ENCODE results near the gene CDH15. TPM values are rescaled to one million over a fixed set of nuclear protein-coding genes. Genes with fewer than 3 reads are reported as not detected.
"Not testable (repeated sequence)": the region's sequence is repeated elsewhere in the genome, so short reads cannot be mapped to it uniquely, and the experiment has no call there.

Gene CDH15
- total RNA-seq, 1 donor from 2014 or later = 0.07 TPM

DNA sequence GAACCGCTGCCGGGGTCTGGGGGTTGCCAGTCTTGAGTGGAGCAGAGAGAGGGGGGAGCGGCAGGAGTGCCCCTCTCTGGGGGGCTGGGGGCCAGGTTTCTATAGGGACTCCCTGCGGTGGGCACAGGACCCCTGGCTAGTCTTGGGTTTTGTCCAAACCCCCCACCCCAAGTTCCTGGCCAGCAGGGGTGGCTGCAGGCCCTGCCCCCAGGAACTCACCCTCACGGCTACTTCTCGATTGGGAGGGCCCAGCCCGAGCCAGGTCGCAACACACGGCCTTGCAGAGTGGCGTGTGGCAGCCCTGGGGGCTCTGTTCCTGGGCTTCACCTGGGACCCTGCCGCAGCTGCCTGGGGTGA is 601 bp downstream of the CDH15 start:
- DNase-seq (ENCODE audit: low read depth, low spot score) = no peak

DNA sequence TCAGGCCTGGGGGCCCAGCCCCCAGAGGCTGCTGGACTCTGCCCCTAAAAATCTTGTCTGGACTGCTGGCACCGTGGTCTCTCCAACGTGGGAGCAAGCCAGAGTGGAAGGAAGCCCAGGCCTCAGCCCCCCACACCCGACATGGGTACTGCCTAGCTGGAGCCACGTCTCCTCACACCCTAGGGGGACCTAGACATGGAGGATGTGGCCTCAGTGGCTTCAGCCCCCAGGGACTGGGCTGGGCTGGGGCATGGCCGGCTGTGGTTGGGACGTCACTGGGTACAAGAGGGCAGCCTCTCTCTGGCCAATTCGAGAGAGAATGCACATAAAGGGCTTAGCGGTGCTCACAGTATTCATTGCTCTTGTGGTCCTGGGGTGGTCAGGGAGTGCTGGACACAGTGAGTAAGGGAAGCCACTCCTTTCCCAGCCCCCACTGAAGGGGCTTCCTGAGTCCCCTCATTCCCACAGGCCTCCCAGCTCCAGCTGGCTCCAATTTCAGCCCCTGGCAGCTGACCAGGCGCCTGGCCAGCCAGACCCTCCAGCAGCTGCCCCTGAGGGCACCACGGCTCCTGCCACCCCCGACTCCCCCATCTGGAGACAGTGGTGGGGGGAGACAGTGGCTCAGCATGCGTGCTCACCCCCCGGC is 1.1 kb downstream of the CDH15 start:
- no peak for DNase-seq (ENCODE audit: low read depth, low spot score)

DNA sequence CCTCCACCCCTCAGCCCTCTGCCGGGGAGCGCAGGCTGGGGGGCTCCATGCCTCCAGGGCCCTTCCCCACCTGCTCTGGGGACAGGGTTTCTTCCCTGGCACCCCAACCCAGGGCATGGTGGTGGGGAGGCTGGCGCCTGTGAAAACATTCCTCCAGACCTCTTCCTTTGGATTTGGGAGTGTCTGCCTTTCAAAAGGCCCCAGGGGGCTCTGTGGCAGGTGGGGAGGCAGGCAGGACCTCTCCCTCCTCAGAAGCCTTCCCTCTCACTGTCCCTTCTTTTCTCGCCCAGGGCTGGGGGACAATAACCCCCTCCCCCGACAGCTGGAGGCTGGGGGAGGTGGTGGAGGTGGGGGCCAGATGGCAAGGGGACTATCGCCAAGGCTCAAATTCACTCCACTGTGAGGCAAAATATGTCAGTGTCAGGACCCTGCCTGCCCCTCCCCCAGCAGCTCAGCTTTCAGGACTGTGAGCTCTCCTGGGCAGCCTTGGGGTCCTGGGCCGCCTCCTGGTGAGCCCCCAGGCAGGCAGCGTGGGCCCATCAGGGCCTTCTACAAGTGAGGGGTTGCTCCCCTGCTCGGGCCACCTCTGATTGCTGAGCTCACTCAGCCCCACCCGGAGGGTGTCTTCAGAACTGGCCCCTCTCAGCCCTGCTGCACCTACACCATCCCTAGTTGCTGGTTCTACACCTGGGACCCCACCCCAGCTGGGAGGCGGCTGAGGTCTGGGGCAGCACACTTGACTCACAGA is 1.8 kb downstream of the CDH15 start:
- DNase-seq (ENCODE audit: low read depth, low spot score) = no peak

DNA sequence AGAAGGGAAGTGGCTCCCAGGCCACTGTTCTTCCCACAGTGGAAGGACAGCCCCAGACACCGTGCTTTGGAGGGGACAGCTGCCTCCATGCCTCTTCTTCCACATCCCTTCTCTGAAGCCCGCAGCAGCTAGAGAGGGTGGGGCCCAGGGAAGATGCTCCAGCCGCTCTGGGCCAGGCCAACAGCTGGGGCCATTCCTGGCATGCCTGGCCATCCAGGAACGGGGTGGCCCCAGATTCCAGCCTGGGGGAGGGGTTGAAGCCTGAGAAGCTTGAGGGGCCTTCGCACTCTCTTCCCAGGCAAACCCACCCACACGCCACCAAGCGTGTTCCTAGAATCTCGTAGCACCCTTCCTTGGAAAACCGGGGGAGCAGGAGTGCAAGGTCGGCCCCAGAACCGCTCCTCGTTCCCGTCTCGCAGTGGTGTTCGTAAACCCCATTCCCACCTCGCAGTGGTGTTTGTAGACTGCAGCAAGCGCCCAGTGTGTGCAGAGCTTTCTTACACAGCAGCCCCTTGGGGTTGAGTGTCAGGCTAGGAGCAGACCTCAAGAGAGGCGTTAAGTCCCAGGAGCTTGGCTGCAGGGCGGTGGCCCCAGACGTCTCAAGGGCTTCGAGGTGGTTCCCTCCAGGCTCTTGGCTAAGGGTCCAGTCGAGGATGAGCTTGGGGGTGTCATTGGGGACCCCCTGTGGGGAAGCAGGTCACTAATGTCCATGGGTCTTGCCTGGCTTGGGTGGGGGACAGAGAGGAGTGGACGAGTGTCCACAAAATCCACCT is 2.7 kb downstream of the CDH15 start:
- DNase-seq (ENCODE audit: low read depth, low spot score) = no peak

DNA sequence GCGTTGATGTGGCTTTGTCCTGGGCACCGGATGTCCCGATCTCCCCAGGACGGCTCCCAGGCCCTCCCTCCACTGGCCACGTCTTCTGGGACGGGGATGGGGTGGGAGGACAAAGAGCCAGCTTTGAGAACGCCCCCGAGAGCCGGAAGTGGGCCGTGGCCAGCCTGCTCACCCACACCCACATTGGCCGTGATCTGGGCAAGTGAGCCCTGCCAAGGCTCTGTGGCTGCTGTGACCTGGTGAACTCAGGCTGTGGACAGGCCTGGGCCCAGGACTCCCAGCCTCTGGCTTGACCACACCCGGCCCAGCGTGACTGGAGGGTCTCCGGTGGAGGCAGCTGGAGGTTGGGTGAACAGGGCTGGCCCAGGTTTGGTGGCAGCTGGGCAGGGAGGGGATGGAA is 3.3 kb downstream of the CDH15 start:
- DNase-seq (ENCODE audit: low read depth, low spot score) = no peak

DNA sequence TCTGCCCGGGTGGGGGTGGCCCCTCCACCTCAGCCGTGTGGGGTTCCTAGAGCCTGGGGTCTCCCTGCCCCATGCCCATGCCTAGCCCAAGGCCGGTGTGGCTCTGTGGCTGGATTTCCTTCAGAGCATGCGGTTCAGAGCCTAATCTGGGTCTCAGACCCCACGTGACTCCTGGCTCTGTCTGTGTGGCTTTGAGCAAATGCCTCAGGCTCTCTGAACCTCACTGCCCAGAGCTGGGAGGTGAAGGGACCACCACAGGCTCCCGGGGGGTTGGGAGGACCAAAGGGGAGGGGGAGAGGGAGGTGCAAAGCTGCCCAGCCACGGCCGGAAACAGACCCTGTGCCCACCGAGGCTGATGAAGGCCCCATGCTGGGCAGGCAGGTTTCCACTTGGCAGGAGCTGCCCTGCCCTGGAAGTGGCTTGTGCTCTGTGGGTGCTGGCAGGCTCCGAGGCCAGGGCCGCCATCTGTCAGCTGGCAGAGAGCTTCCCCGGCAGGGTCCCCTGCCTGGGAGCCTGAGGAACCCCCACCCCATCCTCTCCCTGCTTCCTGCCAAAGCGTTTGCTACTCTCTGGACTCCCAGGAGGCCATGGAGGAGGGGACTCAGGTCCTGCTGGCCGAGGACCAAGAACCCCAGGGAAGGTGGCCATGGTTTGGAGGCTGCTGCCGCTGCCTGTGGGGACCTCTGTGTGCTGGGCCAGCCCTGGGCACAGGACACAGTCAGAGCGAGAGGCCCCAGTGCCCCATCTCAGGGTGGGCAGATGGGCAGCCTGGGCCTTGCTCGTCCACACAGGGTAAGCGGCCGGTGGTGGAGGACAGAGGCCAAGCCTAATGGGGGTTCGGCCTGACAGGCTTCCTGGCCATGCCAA is 4.0 kb downstream of the CDH15 start:
- no peak for DNase-seq (ENCODE audit: low read depth, low spot score)

DNA sequence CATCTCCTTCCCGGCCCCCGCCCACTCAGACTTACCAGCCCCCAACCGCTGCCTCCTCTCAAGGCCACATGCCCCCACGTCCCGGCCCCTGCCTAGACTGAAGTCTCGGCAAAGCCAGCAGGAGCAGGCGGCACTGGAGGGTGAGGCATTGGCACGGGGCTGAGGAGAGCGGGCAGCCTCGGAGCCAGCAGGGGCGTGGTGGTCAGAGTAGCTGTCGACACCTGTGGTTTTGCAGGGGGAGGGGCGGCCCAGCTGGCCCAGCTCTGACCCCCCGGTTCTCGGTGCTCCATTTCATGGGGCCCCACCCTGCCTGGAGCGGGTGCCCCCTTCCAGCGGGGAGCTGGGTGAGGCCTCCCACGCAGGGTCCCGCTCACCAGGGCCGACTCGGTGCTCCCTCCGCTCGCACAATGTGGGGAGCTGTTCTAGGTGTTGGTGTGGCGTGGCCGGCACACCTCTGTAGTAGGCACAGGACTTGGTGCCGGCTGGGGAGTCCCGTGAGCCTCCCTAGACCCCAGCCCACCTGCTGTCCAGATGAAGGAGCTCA is 4.7 kb downstream of the CDH15 start:
- DNase-seq (ENCODE audit: low read depth, low spot score) = no peak

DNA sequence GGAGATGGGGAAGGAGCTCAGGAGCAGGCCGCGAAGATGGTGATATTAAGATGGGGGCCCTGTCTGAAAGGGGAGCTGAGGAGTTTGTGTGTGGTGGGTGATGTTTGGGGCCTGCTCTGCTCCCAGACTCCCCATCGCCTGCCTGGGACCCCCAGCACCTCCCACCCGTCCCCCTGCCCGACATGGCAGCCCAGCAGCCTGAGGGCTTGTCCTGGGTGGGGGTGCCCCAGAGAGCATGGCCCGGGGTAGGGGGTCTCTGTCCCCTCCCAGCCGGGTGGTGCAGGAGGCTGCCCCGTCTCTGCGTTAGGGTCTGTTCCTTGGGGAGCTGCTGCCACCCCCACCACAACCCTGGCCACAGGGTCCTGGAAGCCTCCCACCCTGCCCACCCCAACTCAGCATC is 5.2 kb downstream of the CDH15 start:
- DNase-seq (ENCODE audit: low read depth, low spot score) = no peak

DNA sequence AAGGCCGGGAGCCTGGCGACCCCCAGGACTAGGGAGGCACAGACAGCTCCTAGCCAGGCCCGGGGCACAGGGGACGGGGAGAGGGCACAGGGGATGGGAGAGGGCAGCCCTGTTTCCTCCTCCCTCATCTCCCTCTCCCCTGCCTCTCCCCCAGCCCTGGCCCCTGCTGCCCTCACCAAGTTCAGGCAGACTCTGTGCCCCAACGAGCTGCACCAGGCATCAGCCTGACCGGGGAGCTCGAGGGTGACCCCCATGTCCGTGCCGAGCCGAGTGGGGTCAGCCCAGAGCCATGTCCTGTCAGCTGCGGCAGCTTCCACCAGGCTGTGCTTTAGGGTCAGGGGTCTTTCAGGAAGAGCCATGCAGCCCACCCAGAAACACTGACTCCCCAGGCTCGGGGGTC is 6.0 kb downstream of the CDH15 start:
- no peak for DNase-seq (ENCODE audit: low read depth, low spot score)

DNA sequence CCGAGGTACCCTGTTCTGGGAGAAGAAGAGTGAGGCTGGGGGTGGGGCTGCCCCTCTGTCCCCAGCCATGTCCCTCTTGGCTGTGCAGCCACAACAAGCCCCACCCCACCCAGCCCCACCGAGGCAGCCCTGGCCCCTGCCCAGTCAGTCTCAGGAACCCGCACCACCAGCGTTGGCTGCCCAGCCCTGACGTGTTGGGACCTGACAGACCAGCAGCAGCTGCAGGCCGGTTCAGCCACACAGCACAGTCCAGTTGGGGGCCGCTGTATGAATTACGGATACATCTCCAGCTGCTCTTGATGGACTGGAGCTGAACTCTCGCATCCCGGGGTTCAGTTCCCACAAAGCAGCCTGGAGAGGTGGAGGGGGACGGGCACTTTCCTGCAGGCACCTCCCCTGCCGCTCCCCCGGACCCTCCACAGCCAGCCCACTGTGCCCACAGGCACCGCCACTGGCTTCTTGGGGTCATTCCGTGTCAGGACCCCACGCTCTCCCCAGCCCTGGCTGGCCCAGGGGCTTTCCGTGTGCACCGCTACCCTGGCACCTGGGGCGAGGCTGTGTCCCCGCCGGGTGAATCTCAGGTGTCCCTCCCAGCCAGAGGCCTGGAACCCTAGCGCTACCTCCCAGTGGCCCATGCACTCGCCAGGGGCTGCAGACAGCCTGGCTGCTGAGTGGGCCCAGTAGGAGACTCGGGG is 7.1 kb downstream of the CDH15 start:
- DNase-seq (ENCODE audit: low read depth, low spot score) = no peak

DNA sequence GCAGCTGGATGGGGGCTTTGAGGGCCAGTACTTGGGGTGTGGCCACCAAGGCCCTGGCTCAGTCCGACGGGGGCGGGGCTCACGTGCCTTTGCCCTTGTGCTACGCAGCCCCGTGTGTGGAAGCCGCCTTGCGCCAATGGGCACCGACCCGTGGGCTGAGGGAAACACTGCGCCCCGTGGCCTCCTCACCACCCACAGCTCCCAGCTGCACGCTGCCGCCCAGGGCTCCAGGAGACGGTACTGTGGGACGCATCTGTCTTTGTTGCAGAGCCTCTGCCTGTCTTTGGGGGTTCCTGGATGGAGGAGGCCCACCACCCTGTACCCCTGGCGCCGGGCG is 7.6 kb downstream of the CDH15 start:
- DNase-seq (ENCODE audit: low read depth, low spot score) = no peak

DNA sequence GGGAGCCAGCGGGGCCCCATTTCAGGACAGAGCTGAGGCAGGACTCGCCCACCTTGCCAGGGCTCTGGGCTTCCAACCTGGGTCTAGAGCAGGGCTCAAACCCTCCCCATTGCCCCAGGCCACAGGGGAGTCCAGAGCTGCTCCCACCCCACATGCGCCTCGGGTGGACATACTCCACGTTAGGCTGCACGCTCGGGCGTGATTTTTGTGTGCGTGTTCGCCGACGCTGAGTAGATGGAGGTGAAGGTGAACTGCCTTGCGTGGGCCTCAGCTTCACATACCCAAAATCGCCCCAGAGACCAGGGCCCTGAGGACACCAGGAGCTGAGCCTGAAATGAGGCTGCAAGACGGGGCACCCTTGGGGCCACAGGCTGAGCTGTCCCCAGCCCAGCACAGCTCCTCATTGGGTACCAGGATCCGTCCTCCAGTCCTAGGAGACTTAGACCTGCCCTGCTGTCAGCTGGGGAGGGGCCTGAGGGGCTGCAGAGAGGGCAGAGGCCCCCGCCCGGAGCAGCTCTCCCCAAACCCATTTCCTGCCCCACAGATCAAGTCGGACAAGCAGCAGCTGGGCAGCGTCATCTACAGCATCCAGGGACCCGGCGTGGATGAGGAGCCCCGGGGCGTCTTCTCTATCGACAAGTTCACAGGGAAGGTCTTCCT is 8.2 kb downstream of the CDH15 start:
- no peak for DNase-seq (ENCODE audit: low read depth, low spot score)

DNA sequence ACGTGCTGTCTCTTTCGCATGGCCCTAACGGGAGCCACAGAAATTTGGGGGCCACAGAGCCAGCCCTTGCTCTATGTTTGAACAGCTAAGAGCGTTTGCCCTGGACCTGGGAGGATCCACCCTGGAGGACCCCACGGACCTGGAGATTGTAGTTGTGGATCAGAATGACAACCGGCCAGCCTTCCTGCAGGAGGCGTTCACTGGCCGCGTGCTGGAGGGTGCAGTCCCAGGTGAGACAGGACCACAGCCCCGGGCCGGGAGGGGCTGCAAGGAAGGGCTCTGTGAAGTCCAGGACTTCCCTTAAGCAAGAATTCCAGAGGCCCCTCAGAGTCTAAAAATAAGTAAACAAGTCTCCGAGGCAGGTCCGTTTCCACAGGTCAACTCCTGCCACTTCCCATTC is 11.9 kb downstream of the CDH15 start:
- DNase-seq (ENCODE audit: low read depth, low spot score) = no peak

DNA sequence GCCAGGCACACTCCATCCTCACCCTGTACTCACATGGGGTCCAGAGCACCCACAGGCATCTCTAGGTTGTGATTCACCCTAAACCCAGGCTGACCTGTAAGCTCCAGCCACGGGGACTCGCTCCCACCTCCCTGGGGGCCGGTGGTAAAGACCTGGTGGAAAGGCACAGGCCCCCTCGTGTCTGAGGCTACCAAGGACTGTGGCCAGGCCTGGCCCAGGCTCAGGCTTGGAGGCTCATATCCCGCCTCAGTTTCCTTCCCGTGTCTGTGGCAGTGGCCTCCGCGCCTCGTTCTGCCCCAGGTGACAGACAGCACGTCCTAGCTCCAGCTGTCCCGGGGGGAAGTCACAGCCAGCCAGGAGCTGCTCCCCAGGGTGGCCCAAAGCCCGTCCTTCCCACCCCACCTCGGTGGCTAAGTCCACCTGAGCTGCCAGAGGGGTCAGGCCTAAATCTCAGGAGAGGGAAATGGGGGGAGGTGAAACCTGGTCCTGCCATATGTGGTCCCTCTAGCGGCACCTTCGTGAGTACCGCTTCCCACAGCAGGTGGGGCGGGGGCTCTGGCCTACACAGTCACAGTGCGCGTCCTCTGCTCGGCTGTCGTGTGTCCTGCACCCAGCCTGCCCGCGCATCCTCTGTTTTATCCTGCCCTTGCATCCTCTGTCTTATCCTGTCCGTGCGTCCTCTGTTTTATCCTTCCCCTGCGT is 12.6 kb downstream of the CDH15 start:
- DNase-seq (ENCODE audit: low read depth, low spot score) = no peak

DNA sequence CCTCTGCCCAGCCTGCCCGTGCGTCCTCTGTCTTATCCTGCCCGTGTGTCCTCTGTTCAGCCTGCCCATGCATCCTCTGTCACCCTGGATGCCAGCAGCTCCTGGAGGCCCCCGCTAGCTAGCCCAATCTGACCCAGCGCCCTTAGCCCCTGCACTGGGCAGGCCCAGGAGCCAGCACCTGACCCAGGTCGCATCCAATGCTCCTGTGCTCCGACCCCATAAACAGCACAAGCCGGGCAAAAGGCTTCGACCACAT is 13.1 kb downstream of the CDH15 start:
- no peak for DNase-seq (ENCODE audit: low read depth, low spot score)

DNA sequence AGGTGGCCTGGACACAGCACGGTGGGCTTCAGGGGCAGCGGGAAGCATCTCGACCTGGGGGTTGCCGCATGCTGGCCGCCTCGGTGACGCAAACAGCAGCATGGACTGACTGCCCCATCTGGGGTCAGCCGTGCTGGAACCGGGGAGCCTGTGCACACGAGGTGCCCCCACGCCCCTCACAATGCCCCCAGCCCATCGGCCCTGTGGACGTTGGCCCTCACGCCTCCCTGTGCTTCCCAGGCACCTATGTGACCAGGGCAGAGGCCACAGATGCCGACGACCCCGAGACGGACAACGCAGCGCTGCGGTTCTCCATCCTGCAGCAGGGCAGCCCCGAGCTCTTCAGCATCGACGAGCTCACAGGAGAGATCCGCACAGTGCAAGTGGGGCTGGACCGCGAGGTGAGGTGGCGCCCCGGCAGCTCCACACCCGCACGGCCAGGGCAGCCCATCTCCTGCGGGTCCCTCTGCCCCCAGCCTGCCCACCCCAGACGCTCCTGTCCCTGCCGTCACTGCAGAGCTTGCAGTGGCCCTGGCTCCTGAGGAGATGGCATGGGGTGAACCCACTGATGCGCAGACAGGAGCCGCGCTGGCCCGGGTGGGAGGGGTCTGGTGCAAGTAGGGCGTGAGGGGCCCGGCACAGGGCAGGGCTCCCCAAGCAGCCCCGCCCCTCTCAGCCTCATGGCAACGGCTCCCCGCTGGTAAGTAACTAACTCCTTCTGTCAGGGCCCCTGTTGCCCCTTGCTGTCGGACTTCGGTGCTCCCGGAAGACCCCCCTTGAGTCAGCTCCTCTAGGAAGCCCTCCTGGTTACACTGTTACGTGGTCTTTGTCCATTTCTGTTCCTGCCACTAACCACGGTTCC is 13.6 kb downstream of the CDH15 start:
- DNase-seq (ENCODE audit: low read depth, low spot score) = no peak

DNA sequence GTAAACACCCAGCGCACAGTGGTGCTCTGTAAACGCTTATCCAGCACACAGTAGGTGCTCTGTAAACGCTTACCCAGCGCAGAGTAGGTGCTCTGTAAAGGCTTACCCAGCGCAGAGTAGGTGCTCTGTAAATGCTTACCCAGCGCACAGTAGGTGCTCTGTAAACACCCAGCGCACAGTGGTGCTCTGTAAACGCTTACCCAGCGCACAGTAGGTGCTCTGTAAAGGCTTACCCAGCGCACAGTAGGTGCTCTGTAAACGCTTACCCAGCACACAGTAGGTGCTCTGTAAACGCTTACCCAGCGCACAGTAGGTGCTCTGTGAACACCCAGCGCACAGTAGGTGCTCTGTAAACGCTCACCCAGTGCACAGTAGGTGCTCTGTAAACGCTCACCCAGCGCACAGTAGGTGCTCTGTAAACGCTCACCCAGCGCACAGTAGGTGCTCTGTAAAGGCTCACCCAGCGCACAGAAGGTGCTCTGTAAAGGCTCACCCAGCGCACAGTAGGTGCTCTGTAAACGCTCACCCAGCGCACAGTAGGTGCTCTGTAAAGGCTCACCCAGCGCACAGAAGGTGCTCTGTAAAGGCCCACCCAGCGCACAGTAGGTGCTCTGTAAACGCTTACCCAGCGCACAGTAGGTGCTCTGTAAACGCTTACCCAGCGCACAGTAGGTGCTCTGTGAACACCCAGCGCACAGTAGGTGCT is 14.5 kb downstream of the CDH15 start:
- DNase-seq (ENCODE audit: low read depth, low spot score) = not testable (repeated sequence)

DNA sequence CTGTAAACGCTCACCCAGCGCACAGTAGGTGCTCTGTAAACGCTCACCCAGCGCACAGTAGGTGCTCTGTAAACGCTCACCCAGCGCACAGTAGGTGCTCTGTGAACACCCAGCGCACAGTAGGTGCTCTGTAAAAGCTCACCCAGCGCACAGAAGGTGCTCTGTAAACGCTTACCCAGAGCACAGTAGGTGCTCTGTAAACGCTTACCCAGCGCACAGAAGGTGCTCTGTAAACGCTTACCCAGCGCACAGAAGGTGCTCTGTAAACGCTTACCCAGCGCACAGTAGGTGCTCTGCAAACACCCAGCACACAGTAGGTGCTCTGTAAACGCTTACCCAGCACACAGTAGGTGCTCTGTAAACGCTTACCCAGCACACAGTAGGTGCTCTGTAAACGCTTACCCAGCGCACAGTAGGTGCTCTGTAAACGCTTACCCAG is 15.1 kb downstream of the CDH15 start:
- not testable (repeated sequence) for DNase-seq (ENCODE audit: low read depth, low spot score)

All from pulmonary artery endothelial cell (primary cell).